A549 (cell line): ENCODE data around the gene TRIO. TPM values are rescaled to one million over a fixed set of nuclear protein-coding genes. Genes with fewer than 3 reads are reported as not detected.

Source experiments
- ATAC-seq, 2 experiments: fragments of 200-7000 bp in 1 of 2; fragments of >200 bp in 1 of 2; cut with Nextera tagmentation in 1 of 2; cut with Tn5 transposase in 1 of 2; 3 replicates each; pipeline versions ENCODE4 v1.8.0 to v1.9.1; 2018 to 2020; ENCODE audit warnings: mild to moderate bottlenecking in 1 of 2, moderate library complexity in 1 of 2
- CTCF ChIA-PET: fragments of 300-600 bp; sonication (Branson Sonifier 250); formaldehyde crosslinking; extraction: SDS; loops from one replicate; lab custom pipeline; 2021; ENCODE audit warnings: antibody characterized with exemption, inconsistent platforms; lab: Yijun Ruan, JAX
- POLR2A ChIA-PET: fragments of 350-600 bp; formaldehyde crosslinking; extraction: SDS; loops from one replicate; lab custom pipeline; 2021; ENCODE audit warnings: antibody characterized with exemption, inconsistent platforms; lab: Yijun Ruan, JAX
- DNase-seq, 2 experiments: peaks; one replicate each; pipeline versions ENCODE4 v3.0.0 to v3.0.0-alpha.2; 2011 to 2016; ENCODE audit warnings: low read depth in 1 of 2, low spot score in 1 of 2
- FAIRE-seq: peaks from 2 replicates; lab custom pipeline; 2011; peaks lifted over from hg19 to GRCh38; lab: Jason Lieb, UNC
- H3K27ac ChIP-seq, 2 experiments: fragments of >200 bp; sonication (Bioruptor Twin); formaldehyde crosslinking; 3 replicates each; pipeline ENCODE4 v1.5.1; 2016 to 2017
- H3K4me1 ChIP-seq: fragments of >200 bp; sonication (Bioruptor Twin); formaldehyde crosslinking; 3 replicates; pipeline ENCODE4 v1.6.1; 2016
- H3K4me2 ChIP-seq: fragments of >200 bp; sonication (Bioruptor Twin); formaldehyde crosslinking; 3 replicates; pipeline ENCODE4 v1.6.1; 2016
- H3K4me3 ChIP-seq: fragments of >200 bp; sonication (Bioruptor Twin); formaldehyde crosslinking; 3 replicates; pipeline ENCODE4 v1.5.1; 2016
- H3K9me3 ChIP-seq: fragments of >200 bp; sonication (Bioruptor Twin); formaldehyde crosslinking; 3 replicates; pipeline ENCODE4 v1.6.1; 2016
- ATOH8 ChIP-seq: fragments of 250-450 bp; sonication (Bioruptor Pico); IDR thresholded peaks from 2 replicates; pipeline ENCODE4 v1.5.0; 2020; ENCODE audit warnings: low read depth, mild to moderate bottlenecking, moderate library complexity
- BHLHE40 ChIP-seq: IDR thresholded peaks from 2 replicates; pipeline ENCODE4 v1.6.1; 2012; ENCODE audit warnings: low read depth, low read length, inconsistent platforms
- CBX8 ChIP-seq: fragments of 200-600 bp; sonication (generic); IDR thresholded peaks from 2 replicates; pipeline ENCODE4 v1.6.1; 2016
- CHD4 ChIP-seq: fragments of 200-600 bp; sonication (generic); IDR thresholded peaks from 2 replicates; pipeline ENCODE4 v1.6.1; 2016; ENCODE audit warnings: antibody characterized with exemption, mild to moderate bottlenecking, borderline replicate concordance
- E2F6 ChIP-seq: IDR thresholded peaks from 2 replicates; pipeline ENCODE4 v1.6.1; 2012; ENCODE audit warnings: low read depth, borderline replicate concordance
- EHF ChIP-seq: fragments of 250-450 bp; sonication (Bioruptor Pico); IDR thresholded peaks from 2 replicates; pipeline ENCODE4 v1.5.0; 2020; ENCODE audit warnings: mild to moderate bottlenecking
- EP300 ChIP-seq, 2 experiments: fragments of >200 bp; sonication (Bioruptor Twin); formaldehyde crosslinking; IDR thresholded peaks; 2 replicates in 1 of 2; 3 replicates in 1 of 2; pipeline ENCODE4 v1.6.1; 2016 to 2017
- FOXS1 ChIP-seq: fragments of 250-450 bp; sonication (Bioruptor Pico); IDR thresholded peaks from 2 replicates; pipeline ENCODE4 v1.5.0; 2020; ENCODE audit warnings: mild to moderate bottlenecking, moderate library complexity
- HOXB13 ChIP-seq: fragments of 250-450 bp; sonication (Bioruptor Pico); IDR thresholded peaks from 2 replicates; pipeline ENCODE4 v1.5.0; 2020; ENCODE audit warnings: low read depth, mild to moderate bottlenecking, moderate library complexity
- KDM5A ChIP-seq: fragments of 200-600 bp; sonication (generic); IDR thresholded peaks from 2 replicates; pipeline ENCODE4 v1.6.1; 2016; ENCODE audit warnings: antibody characterized with exemption, mild to moderate bottlenecking
- MYC ChIP-seq: IDR thresholded peaks from 2 replicates; pipeline ENCODE4 v1.6.1; 2012; ENCODE audit warnings: mild to moderate bottlenecking, inconsistent platforms, low read length, improper control_type of control experiment, borderline replicate concordance
- PHF8 ChIP-seq: fragments of 200-600 bp; sonication (generic); IDR thresholded peaks from 2 replicates; pipeline ENCODE4 v1.6.1; 2016; ENCODE audit warnings: low read depth, mild to moderate bottlenecking, antibody characterized with exemption, moderate library complexity, borderline replicate concordance
- POLR2A ChIP-seq: IDR thresholded peaks from 2 replicates; pipeline ENCODE4 v1.6.1; 2012; ENCODE audit warnings: mild to moderate bottlenecking, low read length
- RNF2 ChIP-seq: fragments of 200-600 bp; sonication (generic); IDR thresholded peaks from 2 replicates; pipeline ENCODE4 v1.6.1; 2016; ENCODE audit warnings: low read depth, mild to moderate bottlenecking, antibody characterized with exemption, moderate library complexity, borderline replicate concordance
- SMC3 ChIP-seq: fragments of >200 bp; sonication (Bioruptor Twin); formaldehyde crosslinking; IDR thresholded peaks from 3 replicates; pipeline ENCODE4 v1.6.1; 2018; ENCODE audit warnings: inconsistent platforms
- ZC3H11A ChIP-seq: fragments of 450-650 bp; IDR thresholded peaks from 2 replicates; pipeline ENCODE4 v1.6.1; 2014; ENCODE audit warnings: antibody characterized with exemption, mild to moderate bottlenecking
- ZFP36 ChIP-seq: fragments of 450-650 bp; IDR thresholded peaks from 2 replicates; pipeline ENCODE4 v1.6.1; 2014; ENCODE audit warnings: borderline replicate concordance; ENCODE audit not compliant: partially characterized antibody
- ZSCAN20 ChIP-seq: fragments of 250-450 bp; sonication (Bioruptor Pico); IDR thresholded peaks from 2 replicates; pipeline ENCODE4 v1.8.0; 2022; ENCODE audit warnings: mild to moderate bottlenecking, moderate library complexity
- WGBS: methylation state at CpG from one replicate; pipeline ENCODE4 v1.1.6; 2017; ENCODE audit errors: missing lambda C conversion rate; 5-methylcytosine and 5-hydroxymethylcytosine counted together
- polyA plus RNA-seq, 4 experiments: library from polyadenylated mRNA; depleted of rRNA in 3 of 4; stranded (reverse); fragments of >200 nt; fragmentation: RNase III in 1 of 4; extraction: RNeasy Plus Mini Kit Qiagen cat#74134 plus additional on column Dnase treatment in 1 of 4; gene quantifications; 2 replicates in 3 of 4; 3 replicates in 1 of 4; pipeline ENCODE4 v1.2.3, GENCODE V29; 2011 to 2017
- TF ChIP-seq, protein P1 (sequence below): fragments of 150-350 bp; IDR thresholded peaks from 2 replicates; pipeline ENCODE4 v1.6.1; 2014; ENCODE audit warnings: low read depth, mild to moderate bottlenecking, low read length
- TF ChIP-seq, protein P2 (sequence below): fragments of 200-600 bp; sonication (generic); IDR thresholded peaks from 2 replicates; pipeline ENCODE4 v1.6.1; 2016; ENCODE audit warnings: antibody characterized with exemption, mild to moderate bottlenecking, moderate library complexity
- TF ChIP-seq, protein P3 (sequence below): fragments of >200 bp; sonication (Bioruptor Twin); formaldehyde crosslinking; IDR thresholded peaks from 2 replicates; pipeline ENCODE4 v1.6.1; 2016

TRIO gene
- polyA plus RNA-seq, 2 of the 4 experiments (the other 2 are of a cell fraction) = 47.5 to 79.0 TPM

DNA sequence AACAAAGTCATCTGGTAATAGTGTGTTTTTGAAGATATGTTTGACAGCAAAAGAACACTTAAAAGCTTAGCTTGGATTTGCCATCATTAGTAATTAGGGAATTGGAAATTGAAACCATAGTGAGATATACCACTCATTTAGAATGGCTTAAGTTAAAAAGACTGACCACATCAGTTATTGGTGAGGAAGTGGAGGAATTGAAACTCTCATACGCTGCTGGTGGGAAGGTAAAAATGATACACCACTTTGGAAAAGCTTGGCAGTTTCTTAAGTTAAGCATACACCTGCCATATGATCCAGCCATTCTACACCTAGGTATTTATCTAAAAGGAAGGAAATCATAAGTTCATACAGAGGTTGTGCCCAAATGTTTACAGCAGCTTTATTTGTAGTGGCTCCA lies 213.2 kb downstream of the TRIO start:
- FAIRE-seq = no peak
- Histone ChIP-seq H3K9me3 (no peaks in the 10 kb centered on the region), H3K4me3 (no peak overlapping the region), H3K4me2 (no peak overlapping the region), H3K4me1 (no peaks in the 10 kb centered on the region), H3K27ac (no peak overlapping the region)
- 97% methylated on average over 1 of the region's 1 CpG for WGBS
- TF ChIP-seq BHLHE40 (no peak), RNF2 (no peak), HOXB13 (CRISPR knock-in tag) (no peak), E2F6 (no peak), KDM5A (no peak), SMC3 (no peak), POLR2A (no peak), CBX8 (no peak), CHD4 (no peak), ZC3H11A (no peak), FOXS1 (CRISPR knock-in tag) (no peak), EP300 (IDR thresholded peaks at IDR 0.05) (no peak)
- TF ChIP-seq, protein P1, sequence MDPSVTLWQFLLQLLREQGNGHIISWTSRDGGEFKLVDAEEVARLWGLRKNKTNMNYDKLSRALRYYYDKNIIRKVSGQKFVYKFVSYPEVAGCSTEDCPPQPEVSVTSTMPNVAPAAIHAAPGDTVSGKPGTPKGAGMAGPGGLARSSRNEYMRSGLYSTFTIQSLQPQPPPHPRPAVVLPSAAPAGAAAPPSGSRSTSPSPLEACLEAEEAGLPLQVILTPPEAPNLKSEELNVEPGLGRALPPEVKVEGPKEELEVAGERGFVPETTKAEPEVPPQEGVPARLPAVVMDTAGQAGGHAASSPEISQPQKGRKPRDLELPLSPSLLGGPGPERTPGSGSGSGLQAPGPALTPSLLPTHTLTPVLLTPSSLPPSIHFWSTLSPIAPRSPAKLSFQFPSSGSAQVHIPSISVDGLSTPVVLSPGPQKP = no peak
- no peak for ATAC-seq
- ChIA-PET CTCF (interaction anchor here (0.9 to 4.5 kb wide), 4 partner anchors 9 to 292 kb away, joined by 3 to 42 read pairs (median 10); no protein-coding TSS in a partner anchor), POLR2A (no interaction called here)
- DNase-seq = no peak

- TF ChIP-seq ZSCAN20 (CRISPR knock-in tag) (no peak), EHF (CRISPR knock-in tag) (no peak), EP300 (IDR thresholded peaks at IDR 0.05) (no peak), MYC (no peak), ZFP36 (no peak), CBX8 (no peak), PHF8 (no peak), ATOH8 (CRISPR knock-in tag) (no peak), BHLHE40 (no peak)
- TF ChIP-seq, protein P2, sequence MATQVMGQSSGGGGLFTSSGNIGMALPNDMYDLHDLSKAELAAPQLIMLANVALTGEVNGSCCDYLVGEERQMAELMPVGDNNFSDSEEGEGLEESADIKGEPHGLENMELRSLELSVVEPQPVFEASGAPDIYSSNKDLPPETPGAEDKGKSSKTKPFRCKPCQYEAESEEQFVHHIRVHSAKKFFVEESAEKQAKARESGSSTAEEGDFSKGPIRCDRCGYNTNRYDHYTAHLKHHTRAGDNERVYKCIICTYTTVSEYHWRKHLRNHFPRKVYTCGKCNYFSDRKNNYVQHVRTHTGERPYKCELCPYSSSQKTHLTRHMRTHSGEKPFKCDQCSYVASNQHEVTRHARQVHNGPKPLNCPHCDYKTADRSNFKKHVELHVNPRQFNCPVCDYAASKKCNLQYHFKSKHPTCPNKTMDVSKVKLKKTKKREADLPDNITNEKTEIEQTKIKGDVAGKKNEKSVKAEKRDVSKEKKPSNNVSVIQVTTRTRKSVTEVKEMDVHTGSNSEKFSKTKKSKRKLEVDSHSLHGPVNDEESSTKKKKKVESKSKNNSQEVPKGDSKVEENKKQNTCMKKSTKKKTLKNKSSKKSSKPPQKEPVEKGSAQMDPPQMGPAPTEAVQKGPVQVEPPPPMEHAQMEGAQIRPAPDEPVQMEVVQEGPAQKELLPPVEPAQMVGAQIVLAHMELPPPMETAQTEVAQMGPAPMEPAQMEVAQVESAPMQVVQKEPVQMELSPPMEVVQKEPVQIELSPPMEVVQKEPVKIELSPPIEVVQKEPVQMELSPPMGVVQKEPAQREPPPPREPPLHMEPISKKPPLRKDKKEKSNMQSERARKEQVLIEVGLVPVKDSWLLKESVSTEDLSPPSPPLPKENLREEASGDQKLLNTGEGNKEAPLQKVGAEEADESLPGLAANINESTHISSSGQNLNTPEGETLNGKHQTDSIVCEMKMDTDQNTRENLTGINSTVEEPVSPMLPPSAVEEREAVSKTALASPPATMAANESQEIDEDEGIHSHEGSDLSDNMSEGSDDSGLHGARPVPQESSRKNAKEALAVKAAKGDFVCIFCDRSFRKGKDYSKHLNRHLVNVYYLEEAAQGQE = no peak
- TF ChIP-seq, protein P3, sequence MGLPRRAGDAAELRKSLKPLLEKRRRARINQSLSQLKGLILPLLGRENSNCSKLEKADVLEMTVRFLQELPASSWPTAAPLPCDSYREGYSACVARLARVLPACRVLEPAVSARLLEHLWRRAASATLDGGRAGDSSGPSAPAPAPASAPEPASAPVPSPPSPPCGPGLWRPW = no peak
- TF ChIP-seq, protein P1 = no peak
- FAIRE-seq (no peak), ATAC-seq (no peak), DNase-seq (no peak)
- ChIA-PET POLR2A (no interaction called here), CTCF (interaction anchor here (0.8 to 4.5 kb wide), 6 partner anchors 7 to 291 kb away, joined by 3 to 42 read pairs (median 6); no protein-coding TSS in a partner anchor)
- Histone ChIP-seq H3K4me1 (no peaks in the 10 kb centered on the region), H3K27ac (no peak overlapping the region), H3K4me2 (no peak overlapping the region), H3K9me3 (no peaks in the 10 kb centered on the region), H3K4me3 (no peak overlapping the region)
- 93% methylated on average over 9 of the region's 9 CpGs for WGBS
These were observed 214.3 kb downstream of the TRIO start for GRCh38 chr5:14357441-14357840.
